ENCODE results near the gene SLC1A3. TPM values are rescaled to one million over a fixed set of nuclear protein-coding genes. Genes with fewer than 3 reads are reported as not detected.
"Not testable (repeated sequence)": the region's sequence is repeated elsewhere in the genome, so short reads cannot be mapped to it uniquely, and the experiment has no call there.

SLC1A3 gene
- total RNA-seq (2014; rRNA removed; shearing (Covaris generic)) = 48.9 and 58.8 TPM in 2 replicates

DNA sequence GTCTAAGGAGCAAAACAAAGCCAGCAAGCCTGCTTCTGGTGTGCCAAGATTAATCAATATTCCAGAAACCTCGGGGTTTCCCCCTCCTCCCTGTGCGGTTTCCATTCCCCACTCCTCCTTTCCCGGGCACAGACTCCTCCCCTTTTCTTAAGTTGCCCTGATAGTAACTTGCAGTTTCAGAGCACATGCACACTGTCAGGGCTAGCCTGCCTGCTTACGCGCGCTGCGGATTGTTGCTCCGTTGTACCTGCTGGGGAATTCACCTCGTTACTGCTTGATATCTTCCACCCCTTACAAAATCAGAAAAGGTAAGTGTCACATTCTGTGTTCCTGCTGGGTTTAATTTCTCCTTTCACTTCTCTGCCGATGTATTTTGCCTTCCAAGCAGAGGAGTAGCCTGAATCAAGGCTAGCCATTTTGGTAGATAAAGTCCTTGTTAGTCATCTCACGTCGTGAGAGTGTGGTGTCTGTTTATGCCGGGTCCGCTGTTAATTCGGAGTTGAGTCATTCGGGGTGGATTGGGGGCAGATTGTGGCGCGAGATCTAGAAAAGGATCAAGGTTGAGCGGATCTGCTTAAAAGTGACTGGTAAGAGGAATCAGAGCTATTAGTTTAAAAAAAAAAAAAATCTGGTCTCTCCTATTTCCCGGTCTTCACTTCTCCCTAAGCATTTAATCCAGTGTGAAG lies at the start of gene SLC1A3:
TSS of gene SLC1A3 (plus strand) at position 179 of the 686 bp plus-strand sequence. CDS start 1,818 bp downstream, outside the sequence.
- DNase-seq (ENCODE audit: low read depth) = peak; percentile 87

GRCh38 chr5:36558641-36559040 lies 47.8 kb upstream of the SLC1A3 start:
- no peak for DNase-seq (ENCODE audit: low read depth)

DNA sequence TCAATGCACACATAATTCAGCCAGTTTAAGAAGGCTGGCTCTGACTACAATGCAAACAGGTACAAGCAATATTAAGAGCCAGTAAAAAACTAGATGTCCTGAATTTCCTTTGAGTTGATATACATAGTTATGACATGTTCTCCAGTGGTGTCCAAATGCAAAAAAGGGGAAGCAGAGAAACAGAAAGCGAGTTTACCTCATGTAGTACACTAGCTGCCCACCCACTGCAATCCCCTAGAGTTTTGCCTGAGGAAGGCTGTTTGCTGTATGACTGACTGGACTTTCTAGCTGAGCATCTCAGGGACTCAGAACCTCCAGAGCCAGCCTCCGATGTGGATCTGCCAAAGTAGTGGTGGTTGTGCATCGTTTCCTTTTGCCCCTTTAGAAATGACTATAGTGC lies 44.8 kb upstream of the SLC1A3 start:
- DNase-seq (ENCODE audit: low read depth) = no peak

DNA sequence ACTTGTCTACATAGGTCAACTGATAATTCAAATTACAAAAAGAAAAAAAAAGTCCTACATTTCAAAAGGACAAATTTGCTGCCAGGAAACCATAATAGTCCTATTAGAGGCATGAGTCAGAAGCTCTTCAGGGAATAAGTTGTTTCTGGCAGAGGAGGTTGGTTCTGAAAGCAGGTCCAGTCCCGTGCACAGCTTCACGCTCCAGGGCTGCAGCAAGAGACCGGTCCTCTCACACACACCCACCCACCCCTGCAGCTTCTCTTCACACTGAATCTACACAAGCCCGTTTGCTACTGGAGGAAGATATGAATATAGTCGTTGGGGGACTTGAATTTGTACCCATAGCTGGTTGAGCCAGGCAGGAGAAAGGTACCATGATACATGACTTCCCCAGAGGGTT lies 36.9 kb upstream of the SLC1A3 start:
- peak; percentile 65 for DNase-seq (ENCODE audit: low read depth)

DNA sequence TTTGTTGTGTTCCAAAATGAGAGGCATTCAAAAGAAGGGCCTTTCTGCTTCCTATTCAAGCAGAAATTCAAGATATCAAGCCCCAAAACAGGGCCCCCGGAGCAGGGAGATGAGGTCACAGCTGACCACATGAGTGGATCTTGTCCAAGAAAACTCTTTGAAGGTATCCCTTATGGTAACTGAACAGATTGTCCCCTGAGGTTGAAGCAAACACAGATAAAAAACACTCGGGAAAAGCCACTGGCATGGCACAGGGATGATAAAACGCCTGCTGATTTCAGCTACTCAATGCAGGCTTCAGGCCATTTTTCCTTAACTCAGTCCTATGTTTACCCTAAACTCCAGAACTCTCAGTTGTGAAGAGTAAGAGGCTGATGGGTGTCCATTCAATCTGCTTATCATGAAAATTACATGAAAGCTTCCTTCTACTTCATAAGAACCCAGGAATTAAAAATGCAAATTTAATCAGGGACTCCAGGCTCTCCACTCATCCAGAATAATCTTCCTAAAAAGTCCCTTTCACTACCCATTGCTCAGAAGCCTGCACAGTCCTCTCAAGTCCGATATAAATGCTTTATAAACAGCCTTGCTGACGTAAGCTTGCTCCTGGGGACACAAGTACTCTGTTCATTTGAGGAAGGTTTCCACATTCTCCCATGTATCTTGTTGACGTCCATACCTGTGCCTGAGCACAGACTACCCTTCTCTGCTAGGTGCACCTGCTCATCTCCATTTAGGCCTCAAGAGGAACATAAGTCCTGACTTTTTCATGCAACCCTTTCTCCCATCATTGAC lies 35.9 kb upstream of the SLC1A3 start:
- peak; percentile 92 for DNase-seq (ENCODE audit: low read depth)

DNA sequence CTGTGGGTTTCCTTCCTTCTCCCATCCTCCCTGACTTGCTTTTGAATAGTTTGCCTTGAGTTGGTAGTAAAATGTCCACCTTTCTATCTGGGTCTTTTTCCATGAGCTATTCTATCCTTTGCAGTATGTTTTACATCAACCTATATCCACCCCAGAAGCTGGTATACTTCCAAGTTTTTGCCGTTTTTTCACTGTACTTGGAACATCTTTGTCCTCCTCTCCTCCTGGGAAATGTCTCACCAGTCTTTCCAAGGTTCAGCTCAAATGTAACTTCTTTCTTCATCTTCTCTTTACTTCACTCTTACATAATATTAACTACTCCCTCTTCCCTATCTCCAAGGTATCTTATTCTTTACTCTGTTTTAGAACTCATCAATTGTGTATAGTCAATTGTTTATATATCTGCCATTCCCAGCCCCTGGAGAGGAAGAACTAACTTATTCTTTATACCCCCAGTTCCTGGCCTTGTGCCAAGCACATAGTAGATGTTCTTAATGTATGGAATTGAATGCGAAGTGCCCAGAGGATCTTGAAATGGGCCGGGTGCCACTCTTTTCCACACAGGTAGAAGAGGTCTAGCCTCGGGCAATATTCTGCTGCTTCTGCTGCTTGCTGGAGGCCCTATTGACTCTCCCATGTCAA lies 34.9 kb upstream of the SLC1A3 start:
- no peak for DNase-seq (ENCODE audit: low read depth)

DNA sequence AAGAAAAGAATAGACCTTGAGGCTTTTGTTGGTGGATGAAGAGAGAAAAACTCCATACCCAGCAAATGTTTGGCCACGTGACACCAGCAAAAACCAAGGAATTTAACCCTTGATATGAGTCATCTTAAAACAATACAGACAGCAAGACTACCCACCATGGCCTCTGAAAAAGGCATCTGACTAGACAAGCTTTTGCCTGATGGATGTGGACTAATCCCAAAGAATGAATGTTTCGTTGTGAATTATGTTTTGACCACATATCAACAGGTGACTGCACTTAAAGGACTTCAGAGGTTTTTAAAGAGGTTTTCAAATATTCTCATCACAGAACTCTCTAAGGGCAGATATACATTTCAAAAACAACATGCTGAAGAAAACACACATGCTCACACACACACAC lies 33.0 kb upstream of the SLC1A3 start:
- DNase-seq (ENCODE audit: low read depth) = peak; percentile 79

GRCh38 chr5:36575361-36575781 lies 31.0 kb upstream of the SLC1A3 start:
- peak; percentile 71 for DNase-seq (ENCODE audit: low read depth)

- DNase-seq (ENCODE audit: low read depth) = peak; percentile 44
These were observed 29.7 kb upstream of the SLC1A3 start for GRCh38 chr5:36576721-36577120.

DNA sequence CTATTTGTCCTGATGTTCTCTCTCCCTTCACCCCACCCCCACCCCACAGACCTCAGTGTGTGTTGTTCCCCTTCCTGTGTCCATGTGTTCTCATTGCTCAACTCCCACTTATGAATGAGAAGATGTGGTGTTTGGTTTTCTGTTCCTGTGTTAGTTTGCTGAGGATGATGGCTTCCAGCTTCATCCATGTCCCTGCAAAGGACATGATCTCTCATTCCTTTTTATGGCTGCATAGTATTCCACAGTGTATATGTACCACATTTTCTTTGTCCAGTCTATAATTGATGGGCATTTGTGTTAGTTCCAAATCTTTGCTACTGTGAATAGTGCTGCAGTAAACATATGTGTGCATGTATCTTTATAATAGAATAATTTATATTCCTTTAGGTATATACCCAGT lies 26.5 kb upstream of the SLC1A3 start:
- DNase-seq (ENCODE audit: low read depth) = not testable (repeated sequence)

GRCh38 chr5:36581070-36581469 lies 25.3 kb upstream of the SLC1A3 start:
- DNase-seq (ENCODE audit: low read depth) = no peak

DNA sequence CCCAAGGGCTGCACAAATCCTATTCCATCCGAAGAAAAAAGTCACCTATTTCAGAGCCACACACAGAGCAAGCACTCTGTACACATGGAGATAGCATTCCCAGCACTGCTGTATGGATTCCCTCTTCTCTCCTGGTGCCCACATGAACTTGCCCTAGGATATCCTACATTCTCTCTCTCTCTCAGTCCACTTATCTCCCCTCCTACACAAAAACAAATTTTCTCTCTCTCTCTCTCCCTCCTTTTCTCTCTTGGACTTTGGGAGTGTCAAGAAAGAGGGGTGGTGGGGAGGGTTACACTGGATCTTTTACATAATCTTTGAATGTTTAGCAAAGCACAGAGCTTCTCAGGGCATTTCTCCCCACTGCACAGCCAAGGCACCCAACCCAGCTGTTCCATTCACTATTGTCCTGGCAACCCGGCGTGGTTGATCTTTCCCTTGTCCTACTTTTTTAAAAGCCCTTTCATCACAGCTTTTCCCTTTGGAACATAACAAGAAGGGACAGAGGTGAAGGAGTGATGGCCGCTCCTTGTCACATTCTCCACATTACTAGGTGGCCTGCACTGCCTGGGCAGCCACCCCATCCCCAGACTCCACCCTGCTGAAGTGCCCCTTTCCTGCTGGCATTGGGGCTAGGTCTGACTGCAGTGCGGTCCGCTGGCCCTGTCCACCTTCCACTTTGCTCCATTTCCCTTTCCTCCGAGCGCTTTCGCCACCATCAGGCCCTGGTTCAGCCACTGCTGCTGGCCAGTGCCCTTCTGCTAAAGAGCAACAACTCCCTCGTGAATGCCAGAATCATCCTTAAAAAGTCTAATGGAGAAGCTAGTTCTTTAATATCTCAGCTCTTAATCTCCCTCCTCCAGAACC lies 22.2 kb upstream of the SLC1A3 start:
- DNase-seq (ENCODE audit: low read depth) = no peak

DNA sequence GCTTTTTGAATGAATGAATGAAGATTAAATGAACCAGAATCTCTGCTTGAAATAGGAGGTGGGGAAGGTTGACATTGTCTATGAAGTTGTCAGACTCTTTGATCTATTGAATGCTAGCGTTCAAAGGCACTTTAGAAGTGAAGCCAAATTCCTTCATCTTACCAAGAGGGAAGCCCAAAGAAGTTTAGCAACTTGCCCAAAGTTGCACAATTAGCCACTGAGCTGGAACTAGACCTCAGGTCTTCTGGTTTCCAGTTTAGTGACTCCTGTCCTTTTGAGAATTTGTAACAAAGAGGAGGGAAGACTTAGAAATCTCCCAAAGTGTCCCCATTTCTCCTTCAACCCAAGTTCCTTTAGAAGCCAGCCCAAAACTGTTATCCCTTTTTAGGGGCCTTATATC lies 20.7 kb upstream of the SLC1A3 start:
- no peak for DNase-seq (ENCODE audit: low read depth)

- DNase-seq (ENCODE audit: low read depth) = no peak
These were observed 19.1 kb upstream of the SLC1A3 start for GRCh38 chr5:36587354-36587753.

DNA sequence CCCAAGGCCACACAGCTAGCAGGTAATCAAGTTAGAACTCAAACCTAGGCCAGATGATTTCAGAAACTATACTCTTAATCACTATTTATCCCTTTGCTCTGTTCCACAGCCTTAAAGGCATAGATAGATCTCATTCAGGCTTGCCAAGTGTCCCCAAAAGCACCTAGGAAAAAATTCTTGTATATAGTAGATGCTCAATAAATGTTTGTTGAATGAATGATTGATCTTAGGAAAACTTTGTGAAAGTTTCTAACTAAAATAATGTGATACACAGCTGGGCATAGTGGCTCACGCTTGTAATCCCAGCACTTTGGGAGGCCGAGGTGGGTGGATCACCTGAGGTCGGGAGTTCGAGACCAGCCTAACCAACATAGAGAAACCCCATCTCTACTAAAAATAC lies 16.7 kb upstream of the SLC1A3 start:
- not testable (repeated sequence) for DNase-seq (ENCODE audit: low read depth)

- no peak for DNase-seq (ENCODE audit: low read depth)
These were observed 15.7 kb upstream of the SLC1A3 start for GRCh38 chr5:36590513-36591286.

DNA sequence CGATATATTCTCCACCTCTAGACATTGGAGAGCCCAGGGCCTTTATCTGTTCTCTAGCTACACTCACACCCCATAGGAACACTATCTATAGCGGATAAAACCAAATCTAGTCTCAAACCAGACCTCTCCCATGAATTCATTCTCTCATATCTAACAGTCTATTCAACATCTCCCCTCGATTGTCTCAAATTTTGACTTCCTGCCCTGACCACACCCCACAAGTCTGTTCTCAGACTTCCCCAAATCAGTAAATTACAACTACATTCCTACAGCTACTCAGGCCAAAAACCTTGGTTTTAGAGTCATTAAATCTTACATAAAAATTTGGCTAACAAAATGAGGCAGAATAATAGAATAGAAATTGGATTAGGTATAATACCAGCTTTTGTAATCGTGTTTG lies 12.5 kb upstream of the SLC1A3 start:
- DNase-seq (ENCODE audit: low read depth) = no peak

DNA sequence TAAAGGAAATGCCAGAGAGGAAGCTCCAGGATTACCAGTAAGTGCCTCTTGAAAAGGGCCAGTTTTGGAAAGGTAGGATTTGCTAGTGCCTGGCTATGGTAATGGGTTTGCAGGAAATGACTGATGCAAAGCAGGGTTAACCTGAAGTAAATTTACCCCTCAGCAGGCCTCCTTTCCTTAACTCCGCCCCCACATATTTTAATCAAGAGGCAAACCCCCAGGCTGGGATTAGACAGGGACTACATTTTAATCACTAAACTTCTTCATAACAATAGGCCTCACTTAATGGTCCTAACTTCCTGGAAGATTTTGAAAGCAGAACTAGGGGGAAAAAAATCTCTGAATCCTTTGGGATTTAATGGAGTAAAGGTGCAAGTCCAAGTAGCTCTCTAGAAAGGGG lies 10.2 kb upstream of the SLC1A3 start:
- no peak for DNase-seq (ENCODE audit: low read depth)

DNA sequence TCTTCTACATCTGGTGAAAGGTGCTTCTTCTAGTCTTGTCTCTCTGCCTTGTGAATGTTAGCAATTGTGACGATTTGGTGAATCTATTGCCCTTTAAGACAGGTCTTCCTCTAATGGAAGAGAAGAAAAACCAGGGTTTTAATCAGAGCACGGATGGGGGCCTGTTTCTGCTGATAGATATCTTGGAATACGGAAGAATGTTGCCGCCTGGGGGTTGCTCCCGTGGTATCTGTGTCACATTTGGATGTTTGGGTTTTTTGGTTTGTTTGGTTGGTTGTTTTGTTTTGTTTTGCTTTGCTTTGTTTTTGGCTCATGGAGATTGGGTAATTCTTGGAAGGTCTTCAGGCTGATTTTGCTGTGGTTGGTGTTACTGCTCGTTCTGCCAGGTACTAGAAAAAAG lies 9.7 kb upstream of the SLC1A3 start:
- DNase-seq (ENCODE audit: low read depth) = no peak

- DNase-seq (ENCODE audit: low read depth) = no peak
These were observed 8.4 kb upstream of the SLC1A3 start for GRCh38 chr5:36598045-36598444.
